IMR-90 (cell line): ENCODE results near the gene ERLIN1. TPM values are rescaled to one million over a fixed set of nuclear protein-coding genes. Genes with fewer than 3 reads are reported as not detected.

ENCODE experiments used
- ATAC-seq: fragments of 200-7000 bp; cut with Tn5 transposase; 2 replicates; pipeline ENCODE4 v1.9.1; 2020; ENCODE audit warnings: low read depth, mild to moderate bottlenecking, moderate library complexity
- BruUV-seq: library from RNA; stranded (reverse); fragments of 400-500 nt; replicated peaks from 2 replicates; lab custom pipeline; 2021; lab: Mats Ljungman, UMichigan
- CTCF ChIA-PET: fragments of 300-600 bp; formaldehyde crosslinking; extraction: SDS; loops from one replicate; lab custom pipeline; 2021; ENCODE audit warnings: antibody characterized with exemption; lab: Yijun Ruan, JAX
- POLR2A ChIA-PET: fragments of 300-600 bp; sonication (Branson Sonifier 250); formaldehyde crosslinking; loops from one replicate; lab custom pipeline; 2022; ENCODE audit warnings: antibody characterized with exemption; ENCODE audit not compliant: unreplicated experiment; lab: Charles Lee
- DNase-seq: peaks from one replicate; pipeline ENCODE4 v3.0.0; 2013
- H2AFZ ChIP-seq: replicated peaks from 2 replicates; pipeline ENCODE3; 2013; ENCODE audit warnings: low read length, mild to moderate bottlenecking; ENCODE audit not compliant: poor library complexity
- H2AK5ac ChIP-seq: 2 replicates; pipeline ENCODE4 v1.6.1; 2013; ENCODE audit warnings: low read depth, low read length, inconsistent platforms
- H2AK9ac ChIP-seq: replicated peaks from 2 replicates; pipeline ENCODE3; 2013; ENCODE audit warnings: mild to moderate bottlenecking, low read depth, low read length, moderate library complexity; ENCODE audit not compliant: poor library complexity
- H2BK120ac ChIP-seq: 2 replicates; pipeline ENCODE4 v1.6.1; 2013; ENCODE audit warnings: low read depth, low read length, inconsistent platforms
- H2BK15ac ChIP-seq: 3 replicates; pipeline ENCODE4 v1.6.1; 2013; ENCODE audit warnings: low read depth, low read length, inconsistent platforms
- H2BK20ac ChIP-seq: 2 replicates; pipeline ENCODE4 v1.6.1; 2013; ENCODE audit warnings: low read depth, mild to moderate bottlenecking, inconsistent platforms, low read length, moderate library complexity
- H2BK5ac ChIP-seq: 2 replicates; pipeline ENCODE4 v1.6.1; 2013; ENCODE audit warnings: mild to moderate bottlenecking, low read depth, low read length, inconsistent platforms; ENCODE audit not compliant: poor library complexity, severe bottlenecking
- H3K14ac ChIP-seq: replicated peaks from 2 replicates; pipeline ENCODE4 v1.6.1; 2013; ENCODE audit warnings: low read depth, low read length, inconsistent platforms
- H3K18ac ChIP-seq: 2 replicates; pipeline ENCODE4 v1.6.1; 2013; ENCODE audit warnings: low read depth, low read length, control low read depth
- H3K23ac ChIP-seq: 2 replicates; pipeline ENCODE4 v1.6.1; 2013; ENCODE audit warnings: low read depth, low read length, inconsistent platforms
- H3K27ac ChIP-seq: 2 replicates; pipeline ENCODE4 v1.5.1; 2013; ENCODE audit warnings: mild to moderate bottlenecking, control low read depth, low read length; ENCODE audit not compliant: insufficient read depth
- H3K27me3 ChIP-seq: 2 replicates; pipeline ENCODE4 v1.6.1; 2013; ENCODE audit warnings: low read length; ENCODE audit not compliant: control insufficient read depth, insufficient read depth
- H3K36me3 ChIP-seq: 2 replicates; pipeline ENCODE4 v1.6.1; 2013; ENCODE audit warnings: low read length, mixed read lengths; ENCODE audit not compliant: control insufficient read depth, insufficient read depth
- H3K4ac ChIP-seq: 2 replicates; pipeline ENCODE4 v1.6.1; 2013; ENCODE audit warnings: low read depth, low read length, inconsistent platforms
- H3K4me1 ChIP-seq: 2 replicates; pipeline ENCODE4 v1.6.1; 2013; ENCODE audit warnings: low read length, mixed read lengths; ENCODE audit not compliant: control insufficient read depth, insufficient read depth
- H3K4me2 ChIP-seq: 2 replicates; pipeline ENCODE4 v1.6.1; 2013; ENCODE audit warnings: low read depth, mild to moderate bottlenecking, control low read depth, low read length, moderate library complexity
- H3K4me3 ChIP-seq: 2 replicates; pipeline ENCODE4 v1.5.1; 2013; ENCODE audit warnings: low read depth, mild to moderate bottlenecking, control low read depth, low read length, moderate library complexity; ENCODE audit not compliant: insufficient read depth
- H3K56ac ChIP-seq: 2 replicates; pipeline ENCODE4 v1.6.1; 2013; ENCODE audit warnings: low read length, inconsistent platforms; ENCODE audit not compliant: insufficient read depth; ENCODE audit errors: extremely low read depth
- H3K79me1 ChIP-seq, 2 experiments: 2 replicates each; pipeline ENCODE4 v1.6.1; 2013; ENCODE audit warnings: low read length in 2 of 2, inconsistent platforms in 1 of 2, low read depth in 1 of 2
- H3K9ac ChIP-seq: 2 replicates; pipeline ENCODE4 v1.6.1; 2013; ENCODE audit warnings: low read depth, low read length, control low read depth
- H3K9me1 ChIP-seq: 2 replicates; pipeline ENCODE4 v1.6.1; 2013; ENCODE audit warnings: low read length, inconsistent platforms; ENCODE audit not compliant: insufficient read depth
- H3K9me3 ChIP-seq: 2 replicates; pipeline ENCODE4 v1.6.1; 2013; ENCODE audit warnings: low read length; ENCODE audit not compliant: control insufficient read depth, insufficient read depth
- H4K20me1 ChIP-seq: 2 replicates; pipeline ENCODE4 v1.6.1; 2013; ENCODE audit warnings: low read length, inconsistent platforms; ENCODE audit not compliant: insufficient read depth
- H4K5ac ChIP-seq: 2 replicates; pipeline ENCODE4 v1.6.1; 2013; ENCODE audit warnings: mild to moderate bottlenecking, low read depth, low read length, control low read depth
- H4K8ac ChIP-seq, 2 experiments: 2 replicates each; pipeline ENCODE4 v1.6.1; 2013; ENCODE audit warnings: low read depth in 2 of 2, low read length in 2 of 2, control low read depth in 1 of 2, inconsistent platforms in 1 of 2
- H4K91ac ChIP-seq: 2 replicates; pipeline ENCODE4 v1.6.1; 2013; ENCODE audit warnings: low read depth, low read length, inconsistent platforms; ENCODE audit not compliant: insufficient read depth
- CEBPB ChIP-seq: IDR thresholded peaks from 2 replicates; pipeline ENCODE4 v1.6.1; 2012; ENCODE audit warnings: low read depth, low read length, improper control_type of control experiment
- ELK1 ChIP-seq: fragments of 150-350 bp; IDR thresholded peaks from 2 replicates; pipeline ENCODE4 v1.6.1; 2016; ENCODE audit warnings: low read depth, mild to moderate bottlenecking, low read length, moderate library complexity, borderline replicate concordance
- MXI1 ChIP-seq: IDR thresholded peaks from 2 replicates; pipeline ENCODE4 v1.6.1; 2012; ENCODE audit warnings: low read depth, mild to moderate bottlenecking, low read length, moderate library complexity, borderline replicate concordance
- RAD21 ChIP-seq: IDR thresholded peaks from 2 replicates; pipeline ENCODE4 v1.6.1; 2012; ENCODE audit warnings: low read length, improper control_type of control experiment
- SMC3 ChIP-seq: fragments of 150-350 bp; IDR thresholded peaks from 2 replicates; pipeline ENCODE4 v1.6.1; 2016; ENCODE audit warnings: low read depth, mild to moderate bottlenecking, antibody characterized with exemption, low read length, moderate library complexity
- USF2 ChIP-seq: fragments of 150-350 bp; IDR thresholded peaks from 2 replicates; pipeline ENCODE4 v1.6.1; 2017; ENCODE audit warnings: mild to moderate bottlenecking, antibody characterized with exemption, low read length, low read depth
- WGBS, 2 experiments: methylation state at CpG; one replicate each; pipeline versions ENCODE4 v1.1.5 to v1.1.7; 2013; ENCODE audit warnings: missing lambda C conversion rate in 2 of 2; ENCODE audit not compliant: insufficient read length in 1 of 2; ENCODE audit errors: extremely low coverage in 2 of 2; 5-methylcytosine and 5-hydroxymethylcytosine counted together
- dilution Hi-C: fragments of 300-500 bp; cut with HindIII; formaldehyde crosslinking; loops from one replicate; pipeline ENCODE4 v1.14.3; 2018; ENCODE audit warnings: low sequenced_read_pairs; ENCODE audit not compliant: unreplicated experiment
- in situ Hi-C: fragments of 300-500 bp; cut with MboI; formaldehyde crosslinking; loops from 3 replicates; pipeline ENCODE4 v1.14.3; 2019; ENCODE audit warnings: low sequenced_read_pairs, inconsistent platforms, mixed read lengths
- intact Hi-C: fragments of 100-400 bp; cut with micrococcal nuclease; formaldehyde crosslinking; loops from 2 replicates; pipeline ENCODE4 v1.10.0; 2022
- polyA plus RNA-seq, 3 experiments: library from polyadenylated mRNA; depleted of rRNA; stranded (reverse); fragments of >200 nt; gene quantifications; 2 replicates each; pipeline ENCODE4 v1.2.3, GENCODE V29; 2012; ENCODE audit warnings: low replicate concordance in 1 of 3
- total RNA-seq: library from RNA; depleted of rRNA; stranded (reverse); fragments of >200 nt; gene quantifications from 2 replicates; pipeline ENCODE4 v1.2.3, GENCODE V29; 2012

Gene ERLIN1
- total and polyA plus RNA-seq, 2 of the 4 experiments (the other 2 are of a cell fraction), result 31.5 to 33.9 TPM

- TF ChIP-seq USF2 (no peak), SMC3 (no peak), CEBPB (no peak), MXI1 (no peak), RAD21 (no peak), ELK1 (no peak)
- Histone ChIP-seq H3K18ac (peak overlapping the region; percentile 36), H4K8ac (peak overlapping the region; percentile 86 to 94), H4K20me1 (no peaks in the 10 kb centered on the region; the same call in 1 of the 2 replicates), H3K56ac (peak overlapping the region; percentile 87), H2AFZ (peak overlapping the region; percentile 90), H2BK120ac (peak overlapping the region; percentile 75; the same call in 1 of the 2 replicates), H3K4ac (peak overlapping the region; percentile 91), H3K14ac (peak overlapping the region; percentile 98), H3K9ac (peak overlapping the region; percentile 76), H3K9me1 (no peaks in the 10 kb centered on the region; the same call in 1 of the 2 replicates), H3K4me2 (peak overlapping the region; percentile 38), H3K27ac (peak overlapping the region; percentile 54), H4K5ac (peak overlapping the region; percentile 41), H3K23ac (peak overlapping the region; percentile 93), H3K36me3 (peaks cover 8% of the 10 kb centered on the region), H3K4me3 (peak overlapping the region; percentile 54), H2BK5ac (peak overlapping the region; percentile 51), H4K91ac (peak overlapping the region; percentile 85), H3K9me3 (no peaks in the 10 kb centered on the region), H2AK5ac (peak overlapping the region; percentile 27; the same call in 1 of the 2 replicates), H2AK9ac (peak overlapping the region; percentile 99), H2BK20ac (peak overlapping the region; percentile 35), H3K27me3 (no peaks in the 10 kb centered on the region), H2BK15ac (peak overlapping the region; percentile 60; the same call in 1 of the 3 replicates), H3K79me1 (peaks cover 16 to 30% of the 10 kb centered on the region in 2 experiments), H3K4me1 (peaks cover 6% of the 10 kb centered on the region)
- DNase-seq (peak; percentile 41), ATAC-seq (peak; percentile 54)
- POLR2A ChIA-PET, result no interaction called here
- CTCF ChIA-PET, result no interaction called here
- WGBS, 2 experiments, result 70% methylated on average over 9 of the region's 28 CpGs; no CpG with 5 or more reads in 1 of the 2 experiments
- intact Hi-C loops (loop anchor here (2.0 to 10.0 kb wide), 3 partner anchors 209 to 452 kb away; partner anchors contain the start of genes COX15 and CUTC), dilution Hi-C loops (no loop called here), in situ Hi-C loops (loop anchor here (10.0 kb wide), 1 partner anchor 342 kb away; no protein-coding TSS in a partner anchor)
- no TSS peak for BruUV-seq
These were observed 704 bp upstream of the ERLIN1 start for GRCh38 chr10:100186253-100187212.
